AG09309 (cell line): ENCODE data around the gene OBP2B.

Experiments
- DNase-seq: peaks from one replicate; pipeline ENCODE4 v3.0.0-alpha.2; 2010; ENCODE audit warnings: low read depth
- H3K4me3 ChIP-seq: 2 replicates; pipeline ENCODE4 v1.5.1; 2011; ENCODE audit warnings: mild to moderate bottlenecking, low read depth, low read length, moderate library complexity; ENCODE audit not compliant: control insufficient read depth
- TF ChIP-seq, protein P1 (sequence below): IDR thresholded peaks from 2 replicates; pipeline ENCODE4 v1.5.1; 2011; ENCODE audit warnings: mild to moderate bottlenecking, low read depth, low read length, inconsistent platforms; ENCODE audit not compliant: insufficient read depth, control insufficient read depth; ENCODE audit errors: missing control alignments

Gene OBP2B

DNA sequence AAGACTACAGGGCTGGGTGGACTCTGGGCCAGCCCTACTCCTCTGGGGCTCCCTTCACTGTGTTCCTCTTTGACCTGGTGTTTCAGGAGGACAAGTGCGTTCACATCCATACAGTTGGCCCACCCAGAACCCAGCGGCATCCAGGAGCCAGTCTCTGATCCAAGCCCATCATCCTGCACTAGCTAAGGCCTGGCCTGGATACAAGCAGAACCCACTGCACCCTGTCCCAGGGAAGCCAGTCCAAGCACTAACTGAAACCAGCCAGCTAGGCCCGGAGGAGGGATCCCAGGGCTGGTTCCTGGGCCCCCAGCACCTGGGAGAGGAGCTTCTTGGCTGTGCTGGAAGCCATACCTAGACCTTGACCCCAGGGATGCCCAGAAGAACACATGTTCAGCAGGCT lies 41.3 kb downstream of the OBP2B start:
- H3K4me3 ChIP-seq: no peak overlapping the region
- DNase-seq: no peak
- TF ChIP-seq, protein P1, sequence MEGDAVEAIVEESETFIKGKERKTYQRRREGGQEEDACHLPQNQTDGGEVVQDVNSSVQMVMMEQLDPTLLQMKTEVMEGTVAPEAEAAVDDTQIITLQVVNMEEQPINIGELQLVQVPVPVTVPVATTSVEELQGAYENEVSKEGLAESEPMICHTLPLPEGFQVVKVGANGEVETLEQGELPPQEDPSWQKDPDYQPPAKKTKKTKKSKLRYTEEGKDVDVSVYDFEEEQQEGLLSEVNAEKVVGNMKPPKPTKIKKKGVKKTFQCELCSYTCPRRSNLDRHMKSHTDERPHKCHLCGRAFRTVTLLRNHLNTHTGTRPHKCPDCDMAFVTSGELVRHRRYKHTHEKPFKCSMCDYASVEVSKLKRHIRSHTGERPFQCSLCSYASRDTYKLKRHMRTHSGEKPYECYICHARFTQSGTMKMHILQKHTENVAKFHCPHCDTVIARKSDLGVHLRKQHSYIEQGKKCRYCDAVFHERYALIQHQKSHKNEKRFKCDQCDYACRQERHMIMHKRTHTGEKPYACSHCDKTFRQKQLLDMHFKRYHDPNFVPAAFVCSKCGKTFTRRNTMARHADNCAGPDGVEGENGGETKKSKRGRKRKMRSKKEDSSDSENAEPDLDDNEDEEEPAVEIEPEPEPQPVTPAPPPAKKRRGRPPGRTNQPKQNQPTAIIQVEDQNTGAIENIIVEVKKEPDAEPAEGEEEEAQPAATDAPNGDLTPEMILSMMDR: no peak

DNA sequence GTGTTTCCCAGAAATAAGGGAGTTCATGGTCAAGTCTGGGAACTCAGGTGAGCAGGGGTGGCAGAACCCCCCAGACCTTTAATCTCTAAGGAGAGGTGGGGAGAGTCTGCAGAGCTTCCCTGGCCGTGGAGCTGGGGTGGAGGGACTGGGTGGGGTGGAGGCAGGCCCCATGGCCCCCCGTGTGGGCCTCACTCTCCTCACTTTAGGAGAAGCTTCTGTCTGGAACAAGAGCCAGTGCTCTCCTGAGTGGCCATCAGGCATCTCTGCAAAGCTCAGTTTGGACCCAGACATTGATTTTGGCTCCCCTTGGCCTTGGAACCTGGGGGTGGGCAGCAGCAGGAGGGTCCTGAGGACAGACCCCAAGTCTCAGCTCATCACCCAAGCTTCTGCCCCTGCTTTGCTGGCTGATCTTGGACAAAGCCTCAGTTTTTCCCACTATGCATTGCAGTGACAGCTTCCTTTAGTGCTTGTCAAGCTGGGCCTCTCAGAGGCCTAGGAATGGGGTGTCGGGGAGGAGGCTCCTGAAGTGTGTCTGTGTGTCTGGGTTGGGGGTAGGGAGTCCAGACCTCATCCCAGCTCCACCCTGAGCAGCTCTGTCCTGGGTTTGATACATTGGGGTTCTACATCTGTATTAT lies 41.8 kb downstream of the OBP2B start:
- TF ChIP-seq, protein P1: no peak
- DNase-seq: no peak

DNA sequence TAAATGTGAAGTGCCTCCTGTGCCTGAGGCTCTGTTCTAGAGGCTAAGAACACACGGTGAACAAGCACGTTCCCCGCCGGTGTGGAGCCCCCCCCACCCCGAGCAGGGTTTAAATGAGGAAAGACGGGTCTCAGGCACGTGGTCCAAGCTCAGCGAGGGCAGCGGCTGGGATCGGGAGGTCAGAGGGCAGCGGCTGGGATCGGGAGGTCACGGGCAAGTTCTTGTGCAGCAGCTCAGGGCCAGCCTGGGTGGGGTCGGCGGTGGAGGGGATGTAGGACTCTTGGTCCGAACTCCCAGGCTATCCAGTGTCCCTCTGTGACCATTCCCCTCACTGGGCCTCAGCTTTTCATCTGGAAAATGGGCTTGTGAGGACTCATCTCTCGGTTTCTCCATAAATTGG lies 42.7 kb downstream of the OBP2B start:
- DNase-seq: no peak
- TF ChIP-seq, protein P1: no peak
- no peak overlapping the region for H3K4me3 ChIP-seq

More for the DNA sequence above, 41.8 kb downstream of the OBP2B start:
- H3K4me3 ChIP-seq: no peak overlapping the region

DNA sequence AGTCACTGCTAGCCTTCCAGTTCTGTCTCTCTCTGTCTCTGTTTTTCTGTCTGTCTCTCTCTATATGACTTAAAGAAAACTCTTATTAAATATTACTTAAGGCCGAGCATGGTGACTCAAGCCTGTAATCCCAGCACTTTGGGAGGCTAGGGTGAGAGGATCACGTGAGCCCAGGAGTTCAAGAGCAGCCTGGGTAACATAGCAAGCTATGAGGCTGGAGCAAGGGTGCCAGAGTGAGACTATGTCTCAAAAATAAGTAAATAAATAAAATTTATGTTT lies 43.7 kb downstream of the OBP2B start:
- TF ChIP-seq, protein P1: no peak
- no peak for DNase-seq
- H3K4me3 ChIP-seq: no peak overlapping the region

DNA sequence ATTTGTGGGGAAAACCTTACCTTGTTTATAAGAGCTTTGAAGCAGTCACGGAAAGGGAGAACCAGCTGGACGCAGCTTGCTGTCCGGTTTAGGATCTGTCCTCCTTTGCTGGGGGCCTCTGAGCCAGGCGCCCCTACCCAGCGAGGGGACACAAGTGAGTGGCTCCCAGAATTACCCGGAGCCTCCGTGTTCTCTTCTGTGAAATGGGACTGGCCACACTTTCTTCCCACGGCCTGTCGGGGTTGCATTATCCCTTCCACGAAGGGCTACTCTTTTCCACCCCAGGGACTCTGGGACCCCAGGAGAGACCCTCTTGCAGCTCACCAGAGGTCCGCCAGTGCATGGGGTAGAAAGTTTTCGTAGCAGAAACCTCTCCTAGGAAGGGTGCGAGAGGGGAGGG lies 44.9 kb downstream of the OBP2B start:
- H3K4me3 ChIP-seq: peak overlapping the region; percentile 41
- TF ChIP-seq, protein P1: no peak
- no peak for DNase-seq

DNA sequence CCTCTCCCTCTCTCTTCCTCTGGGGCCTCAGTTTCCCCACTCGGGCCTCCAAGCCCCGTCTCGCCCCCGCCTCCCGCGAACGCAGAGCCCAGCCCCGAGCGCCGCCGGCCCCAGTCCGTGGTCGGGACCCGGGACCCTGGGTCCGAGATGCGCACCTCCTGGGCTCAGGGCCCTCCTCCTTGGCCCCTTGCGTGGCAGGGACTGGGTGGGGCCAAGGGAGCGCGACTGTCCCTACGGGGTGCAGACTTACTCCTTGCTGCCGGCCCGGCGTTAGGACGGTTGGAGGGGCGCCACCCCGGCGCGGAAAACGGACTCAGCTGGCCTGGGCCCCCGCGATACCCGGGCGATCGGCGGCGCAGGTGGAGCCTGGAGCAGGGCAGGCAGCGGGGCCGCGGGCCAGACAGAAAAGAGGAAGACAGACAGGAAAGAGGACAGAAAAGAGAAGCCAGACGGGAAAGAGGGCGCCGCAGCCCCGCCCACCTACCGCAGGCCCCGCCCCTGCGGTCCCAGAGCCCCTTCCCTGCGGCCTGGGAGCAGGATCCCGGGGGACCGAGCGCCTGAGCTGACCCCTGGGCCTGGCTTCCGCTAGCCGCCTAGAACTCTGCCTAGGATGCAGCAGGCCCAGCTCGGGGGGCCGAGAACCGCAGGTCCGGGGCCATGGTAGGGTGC lies 45.4 kb downstream of the OBP2B start, which contains the start of gene GBGT1:
Gene GBGT1, minus strand, starts transcription at position 411 of the 669 bp plus-strand sequence. CDS start 1,502 bp downstream, outside the sequence.
- TF ChIP-seq, protein P1: no peak
- peak within 1 kb of the TSS; percentile 41 for H3K4me3 ChIP-seq
- DNase-seq: no peak
